Stimulated activated CD8-positive, alpha-beta memory T cell treated with anti-CD3 and anti-CD28 coated beads, Interleukin-4, amount 100 ng/mL, for 24 hours (primary cell): ENCODE results near the gene BAIAP2.

Experiments used
- DNase-seq: peaks from one replicate; pipeline ENCODE4 v3.0.0-alpha.2; 2020; ENCODE audit warnings: low read depth

BAIAP2 gene

GRCh38 chr17:81034779-81035520 lies at the start of gene BAIAP2:
BAIAP2 (plus strand) TSS chr17:81035151; CDS start chr17:81035255, 104 bp downstream.
- peak; percentile 96 for DNase-seq

- DNase-seq: no peak
Measured at GRCh38 chr17:80986046-80986445, 48.9 kb upstream of the BAIAP2 start.

DNA sequence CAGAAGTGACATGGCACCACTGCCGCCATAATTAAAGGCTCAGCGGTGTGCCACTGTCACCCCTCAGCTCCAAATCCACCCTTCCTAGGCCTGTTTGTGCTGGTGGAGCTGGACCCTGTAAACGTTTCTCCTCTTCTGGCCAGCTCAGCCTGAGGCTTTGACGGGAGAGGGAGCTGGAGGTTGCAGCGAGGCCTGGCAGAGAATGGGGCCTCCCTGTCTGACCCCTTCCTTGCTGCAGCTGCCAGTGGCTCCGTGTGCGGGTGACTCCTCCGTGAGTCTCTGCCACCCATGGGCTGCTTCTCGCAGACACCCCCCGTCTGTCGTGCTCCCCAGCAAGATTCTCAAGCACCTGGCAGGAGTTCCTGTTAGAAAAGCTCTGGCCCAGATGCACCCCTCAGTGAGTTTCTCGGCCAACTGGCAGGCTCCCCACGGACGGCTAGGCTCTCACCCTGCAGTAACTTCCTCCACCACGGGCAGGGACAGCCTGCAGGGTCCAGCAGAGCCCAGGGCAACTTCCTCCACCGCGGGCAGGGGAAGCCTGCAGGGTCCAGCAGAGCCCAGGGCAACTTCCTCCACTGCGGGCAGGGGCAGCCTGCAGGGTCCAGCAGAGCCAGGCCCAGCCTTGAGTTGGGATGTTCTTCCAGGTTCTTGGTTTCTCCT lies 48.0 kb upstream of the BAIAP2 start:
- no peak for DNase-seq

DNA sequence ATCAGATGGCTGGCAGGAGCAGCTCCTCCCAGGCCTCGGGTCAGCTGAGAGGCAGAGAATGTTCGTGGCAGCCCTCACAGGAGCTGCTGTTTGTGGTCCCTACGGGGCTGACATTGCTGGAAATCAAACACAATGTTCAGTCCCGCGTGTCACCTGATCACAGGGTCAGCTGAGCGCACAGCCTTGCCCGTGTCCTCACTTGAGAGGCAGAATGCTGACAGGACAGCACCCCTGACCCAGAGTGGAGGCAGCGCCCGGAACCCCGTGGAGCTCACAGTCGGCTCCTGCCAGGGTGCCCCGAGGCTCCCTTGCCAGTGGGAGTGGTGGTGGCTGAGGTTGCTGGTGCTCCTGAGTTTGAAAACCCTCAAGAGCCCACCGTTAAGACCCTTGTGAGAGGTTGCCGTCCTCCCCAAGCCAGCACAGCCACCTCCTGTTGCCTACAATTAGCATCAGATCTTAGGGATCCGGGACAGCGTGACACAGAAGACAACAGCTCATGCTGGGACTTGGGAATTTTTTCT lies 47.0 kb upstream of the BAIAP2 start:
- no peak for DNase-seq

- DNase-seq: no peak
Measured at GRCh38 chr17:80989586-80989913, 45.4 kb upstream of the BAIAP2 start.

DNA sequence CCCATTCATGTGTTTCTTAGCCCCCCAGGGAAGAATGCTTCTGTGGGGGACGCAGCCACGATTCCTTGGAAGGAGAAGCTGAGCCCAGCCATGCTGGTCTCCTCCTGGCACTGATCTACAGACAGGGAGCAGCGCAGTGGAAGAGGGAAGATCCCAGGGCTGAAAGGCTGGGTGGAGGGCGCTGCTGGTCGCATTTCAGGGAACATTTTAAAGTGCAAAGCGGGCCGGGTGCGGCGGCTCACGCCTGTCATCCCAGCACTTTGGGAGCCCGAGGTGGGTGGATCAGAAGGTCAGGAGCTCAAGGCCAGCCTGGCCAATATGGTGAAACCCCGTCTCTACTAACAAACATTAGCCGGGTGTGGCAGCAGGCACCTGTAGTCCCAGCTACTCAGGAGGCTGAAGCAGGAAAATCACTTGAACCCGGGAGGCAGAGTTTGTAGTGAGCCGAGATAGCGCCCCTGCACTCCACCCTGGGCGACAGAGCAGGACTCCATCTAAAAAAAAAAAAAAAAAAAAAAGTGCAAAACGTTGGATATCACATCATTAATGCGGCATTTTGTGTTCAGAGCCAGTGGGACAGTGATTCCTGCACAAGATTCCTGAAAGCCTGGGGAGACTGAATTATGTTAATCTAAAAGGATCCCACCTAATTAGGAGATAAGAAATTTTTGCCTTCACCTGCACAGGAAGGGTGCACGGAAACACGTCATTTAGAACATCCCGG lies 43.9 kb upstream of the BAIAP2 start:
- DNase-seq: no peak

- DNase-seq: peak; percentile 48
Measured at GRCh38 chr17:80991645-80992076, 43.3 kb upstream of the BAIAP2 start, which contains the start of gene CHMP6. CHMP6 (plus strand) TSS chr17:80991841; CDS start chr17:80991919, 78 bp downstream.

DNA sequence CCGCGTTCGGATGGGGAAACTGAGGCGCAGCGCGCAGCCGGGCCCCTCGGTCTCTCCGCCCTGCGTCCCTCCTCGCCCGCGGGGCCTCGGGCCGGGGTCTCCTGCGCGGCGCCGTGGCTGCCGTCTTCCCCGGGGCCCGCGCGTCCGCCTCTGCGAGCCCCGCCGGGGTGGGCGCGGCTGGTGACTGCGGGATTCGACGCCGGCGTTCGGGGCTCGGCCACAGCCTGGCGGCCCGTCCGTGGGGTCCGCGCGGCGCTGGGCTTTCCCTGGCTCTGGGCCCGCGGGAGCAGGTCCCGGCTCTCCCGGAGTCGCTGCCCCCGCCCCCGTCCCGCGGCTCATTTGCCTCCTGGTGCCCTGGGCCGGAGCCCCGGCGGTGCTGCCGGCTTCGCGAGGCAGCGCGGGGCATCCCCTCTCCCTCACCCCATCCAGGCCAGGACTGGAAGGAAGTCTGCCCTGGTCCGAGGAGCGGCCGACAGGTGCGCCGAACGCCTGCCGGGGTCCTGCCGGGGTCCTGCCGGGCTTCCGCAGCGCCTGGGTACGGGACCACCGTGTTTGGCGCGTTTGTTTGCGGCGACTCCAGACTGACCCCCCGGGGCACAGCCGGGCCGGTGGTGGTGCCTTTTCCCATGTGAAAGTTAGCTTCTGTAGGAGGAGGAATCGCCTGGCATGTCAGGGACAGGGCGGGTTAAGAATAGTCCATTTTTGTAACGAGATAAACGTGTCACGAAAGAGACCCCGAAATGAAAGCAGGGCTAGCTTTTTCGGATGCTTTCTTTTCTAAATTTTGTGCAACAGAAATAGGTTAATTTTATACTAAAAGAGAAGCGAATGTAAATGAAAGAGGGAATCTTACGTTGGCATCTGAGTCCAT lies 42.6 kb upstream of the BAIAP2 start:
- DNase-seq: no peak

GRCh38 chr17:80992948-80993624 lies 41.9 kb upstream of the BAIAP2 start:
- DNase-seq: no peak

DNA sequence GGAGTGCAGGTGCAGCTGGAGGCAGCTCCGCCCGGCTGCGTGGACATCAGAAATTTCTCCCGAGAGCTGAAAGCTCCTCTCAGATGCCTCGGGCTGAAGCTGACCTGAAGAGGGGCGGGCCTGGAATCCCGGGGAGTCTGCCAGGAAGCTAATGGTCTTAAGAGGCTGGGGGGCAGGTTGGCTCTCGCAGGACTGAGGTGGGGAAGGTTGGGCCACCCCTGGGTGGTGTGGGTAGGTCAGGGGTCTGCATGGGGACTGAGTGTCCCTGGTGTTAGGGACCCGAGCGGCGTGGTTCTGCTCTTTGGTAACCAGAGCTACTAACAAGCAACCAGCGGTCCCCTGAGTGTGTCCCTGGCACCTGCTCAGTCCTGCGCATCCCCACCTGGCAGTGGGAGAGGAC lies 39.8 kb upstream of the BAIAP2 start:
- no peak for DNase-seq

DNA sequence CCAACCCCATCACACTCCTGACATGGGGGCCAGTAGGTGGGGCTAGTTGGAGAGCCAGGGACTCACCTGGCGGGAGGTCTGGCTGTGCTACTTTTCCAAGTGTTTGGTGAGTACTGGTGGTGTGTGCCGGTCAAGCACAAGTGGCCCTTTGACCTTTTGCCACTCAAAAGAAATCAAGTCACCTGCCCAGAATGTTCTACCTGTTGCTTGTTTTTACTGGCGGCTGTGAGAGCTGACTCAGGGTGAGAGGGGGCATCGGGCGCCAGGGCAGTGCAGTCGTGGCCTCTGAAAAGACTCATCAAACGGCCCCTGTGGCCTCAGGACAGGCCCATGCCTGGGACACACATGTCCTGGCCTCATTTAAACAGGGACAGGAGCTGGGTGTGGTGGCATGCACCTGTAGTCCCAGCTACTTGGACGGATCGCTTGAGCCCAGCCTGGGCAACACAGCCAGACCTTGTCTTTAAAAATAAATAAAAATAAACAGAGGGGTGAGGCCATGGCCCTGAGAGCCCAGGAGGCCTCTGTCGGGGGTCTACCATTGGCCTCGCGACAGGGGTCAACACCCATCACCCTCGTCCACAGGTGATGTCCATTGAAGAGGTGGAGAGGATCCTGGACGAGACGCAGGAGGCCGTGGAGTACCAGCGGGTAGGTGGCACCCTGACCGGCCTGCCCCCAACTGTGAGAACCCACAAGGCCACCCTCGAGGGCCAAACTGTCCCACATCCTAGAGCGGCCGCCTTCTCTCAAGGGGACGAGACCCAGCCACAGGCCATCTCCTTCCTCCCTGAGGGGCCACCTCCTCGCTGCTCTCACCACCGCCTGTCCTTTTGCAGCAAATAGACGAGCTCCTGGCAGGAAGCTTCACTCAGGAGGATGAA lies 38.3 kb upstream of the BAIAP2 start:
- no peak for DNase-seq

DNA sequence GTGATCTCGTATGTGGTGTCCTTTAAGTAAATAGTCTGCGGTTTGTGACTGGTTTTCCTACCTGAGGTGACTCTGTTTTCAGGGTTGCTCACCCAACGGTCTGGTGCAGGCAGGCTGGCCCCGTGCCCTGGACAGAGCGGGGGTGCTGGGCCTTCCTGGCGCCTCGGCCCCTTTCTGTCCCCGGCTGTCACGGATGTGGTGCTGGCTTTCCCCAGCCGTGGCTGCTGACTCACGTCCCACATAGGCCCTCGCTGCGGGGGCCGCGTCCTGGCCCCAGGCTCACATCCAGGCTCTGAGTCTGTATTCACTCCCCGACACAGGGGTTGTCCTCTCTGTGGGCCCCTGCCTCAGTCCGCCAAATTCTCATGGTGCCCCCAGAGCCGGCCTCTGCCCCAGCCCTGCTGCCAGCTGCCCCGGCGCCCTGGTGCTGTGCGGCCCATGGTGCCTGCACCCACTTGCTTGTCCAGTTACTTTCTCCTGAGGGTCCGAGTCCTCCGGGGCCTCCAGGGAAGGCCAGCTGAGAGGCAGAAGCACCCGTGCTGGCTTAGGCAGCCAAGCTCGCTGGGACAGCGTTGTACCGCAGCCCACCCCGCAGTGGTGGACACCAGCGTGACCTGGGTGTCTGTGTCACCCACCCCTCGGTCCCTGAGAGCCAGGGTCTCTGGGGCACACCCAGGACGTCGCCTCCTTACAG lies 37.4 kb upstream of the BAIAP2 start:
- DNase-seq: no peak

DNA sequence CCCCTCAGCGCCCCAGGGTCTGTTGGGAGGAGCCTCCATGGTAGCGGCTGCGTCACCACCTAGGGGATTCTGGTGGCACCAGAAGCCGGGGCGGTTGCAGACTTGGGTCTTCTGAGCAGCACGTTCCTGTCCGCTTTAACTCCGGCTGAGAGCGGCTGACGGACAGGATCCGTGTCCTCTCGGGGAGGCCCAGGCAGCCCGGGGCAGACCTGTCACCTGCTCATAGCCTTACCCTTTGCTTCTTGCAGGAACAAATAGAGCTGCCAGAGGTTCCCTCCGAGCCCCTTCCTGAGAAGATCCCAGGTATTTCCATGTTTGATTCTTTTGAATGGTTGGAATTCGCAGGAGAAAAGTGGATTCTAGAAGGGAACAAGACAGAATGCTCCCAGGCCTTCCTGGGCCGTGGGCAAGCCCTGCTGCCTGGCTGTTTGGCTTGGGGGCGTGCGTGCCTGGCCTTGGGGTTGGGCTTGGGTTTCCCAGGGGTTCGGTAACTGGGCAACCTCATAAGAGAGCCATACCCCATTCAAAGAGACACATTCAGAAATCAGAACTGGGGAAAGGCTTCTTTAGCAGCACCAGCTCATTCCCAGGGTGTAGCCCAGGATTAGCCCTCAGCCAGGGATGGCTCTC lies 36.7 kb upstream of the BAIAP2 start:
- no peak for DNase-seq

DNA sequence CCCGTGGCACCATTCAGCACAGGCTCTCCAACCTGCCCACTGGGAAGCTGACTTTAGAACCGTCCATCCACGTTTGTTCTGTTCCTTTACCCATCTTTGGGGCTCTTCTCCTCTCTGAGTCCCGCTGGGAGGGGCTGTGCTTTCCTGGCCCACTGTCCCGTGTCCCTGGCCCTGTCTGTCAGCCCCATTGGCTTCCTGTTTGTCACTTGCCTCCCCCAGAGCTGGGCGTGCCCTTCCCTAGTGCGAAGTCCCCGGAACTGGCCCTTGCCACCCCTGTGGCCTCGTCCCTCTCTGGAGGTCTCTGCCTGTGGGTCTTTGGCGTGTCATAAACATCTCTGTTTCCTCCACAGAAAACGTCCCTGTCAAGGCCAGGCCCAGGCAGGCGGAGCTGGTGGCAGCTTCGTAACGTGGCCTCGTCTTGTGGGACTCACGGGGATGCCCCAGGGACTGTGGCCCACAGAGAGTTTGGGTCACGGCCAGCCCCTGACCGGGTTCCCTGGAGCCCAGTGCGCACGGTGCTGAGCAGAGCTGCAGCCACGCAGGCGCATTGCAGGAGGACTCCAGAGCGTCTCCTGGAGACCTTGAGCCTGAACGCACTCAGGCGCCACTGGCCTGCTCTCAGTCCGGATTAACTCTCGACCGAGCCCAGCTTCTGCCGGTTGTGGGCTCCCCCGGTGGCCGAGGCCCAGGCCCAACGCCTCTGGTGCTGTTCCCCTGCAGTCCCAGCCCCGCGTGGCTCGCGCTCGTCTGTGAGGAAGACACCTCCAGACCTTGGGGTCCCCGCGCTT lies 36.0 kb upstream of the BAIAP2 start:
- no peak for DNase-seq

- DNase-seq: no peak
Measured at GRCh38 chr17:80999536-81000333, 35.2 kb upstream of the BAIAP2 start.

GRCh38 chr17:81000334-81000630 lies 34.7 kb upstream of the BAIAP2 start:
- no peak for DNase-seq

GRCh38 chr17:81000631-81001357 lies 34.2 kb upstream of the BAIAP2 start:
- DNase-seq: no peak
